IPS-NIHi7 (cell line): ENCODE measurements around the gene KDM2B.

ENCODE experiments used
- DNase-seq: peaks from one replicate; pipeline ENCODE4 v3.0.0; 2012; ENCODE audit warnings: mixed read lengths; ENCODE audit errors: extremely low spot score

The KDM2B gene

DNA sequence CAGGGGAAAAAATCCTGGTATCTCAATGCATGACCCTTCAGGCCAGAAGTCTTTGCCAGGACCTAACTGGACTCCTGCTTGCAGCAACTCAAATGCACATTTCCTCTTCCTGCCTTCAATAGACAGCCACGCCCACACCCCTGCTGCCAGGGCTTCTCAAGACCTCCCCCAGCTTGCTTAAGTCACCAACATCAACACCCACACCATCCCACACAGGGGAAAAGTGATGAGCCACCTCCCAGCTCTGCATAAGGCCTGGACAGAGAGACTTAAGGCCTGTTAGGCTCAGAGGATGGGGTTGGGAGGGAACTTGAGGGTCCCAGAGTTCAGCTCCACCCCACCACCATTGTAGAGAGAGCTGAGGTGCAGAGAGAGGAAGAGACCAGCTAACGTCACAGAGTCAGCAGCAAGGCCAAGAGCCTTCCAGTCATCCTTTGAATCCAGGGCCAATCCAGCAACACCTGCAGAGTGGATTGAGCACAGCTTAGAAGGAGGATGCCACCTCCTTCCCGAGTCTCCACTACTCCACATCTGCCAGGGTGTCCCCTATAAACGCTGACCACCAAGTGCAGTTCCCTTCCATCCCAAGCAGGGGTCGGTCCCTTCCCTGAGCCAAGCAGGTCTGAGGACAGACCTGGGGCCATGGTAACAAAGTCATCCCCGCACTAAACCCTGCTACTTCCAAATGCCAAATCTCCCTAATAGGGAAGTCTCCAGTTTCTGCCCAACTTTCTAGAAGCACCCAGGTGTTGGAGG is 50.0 kb downstream of the KDM2B start:
- peak; percentile 74 for DNase-seq

DNA sequence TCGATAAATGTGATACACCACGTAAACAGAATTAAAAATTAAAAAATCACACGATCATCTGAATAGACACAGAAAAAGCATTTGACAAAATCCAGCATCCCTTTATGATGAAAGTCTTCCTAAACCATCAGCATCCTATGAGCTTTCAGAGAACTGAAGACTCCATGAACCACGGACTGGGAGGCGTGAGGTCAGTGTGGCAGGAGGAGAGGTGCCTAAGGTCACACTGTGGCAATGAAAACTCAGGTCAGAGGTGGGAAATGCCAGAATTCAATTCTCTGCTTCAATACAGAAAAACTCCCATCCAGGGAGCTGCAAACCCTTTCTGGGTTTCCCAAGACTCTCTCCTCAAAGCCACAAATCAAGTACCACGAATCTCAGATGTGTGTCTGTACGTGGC is 51.6 kb downstream of the KDM2B start:
- DNase-seq, result no peak

DNA sequence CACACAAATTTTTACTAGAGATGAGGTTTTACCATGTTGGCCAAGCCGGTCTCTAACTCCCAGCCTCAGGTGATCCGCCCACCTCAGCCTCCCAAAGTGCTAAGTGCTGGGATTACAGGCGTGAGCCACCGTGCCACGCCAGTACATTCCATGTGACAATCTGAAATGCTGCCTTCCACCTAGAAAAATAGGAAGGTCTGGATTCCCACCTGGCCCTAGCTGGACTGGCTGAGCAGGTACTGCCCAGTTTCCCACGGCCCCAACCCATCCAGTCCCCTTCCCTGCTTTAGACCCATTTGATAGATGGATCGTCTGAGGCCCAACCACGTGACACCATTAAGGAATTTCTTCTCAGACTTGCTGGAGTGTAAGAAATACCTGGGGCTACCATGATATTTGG is 55.4 kb downstream of the KDM2B start:
- no peak for DNase-seq

DNA sequence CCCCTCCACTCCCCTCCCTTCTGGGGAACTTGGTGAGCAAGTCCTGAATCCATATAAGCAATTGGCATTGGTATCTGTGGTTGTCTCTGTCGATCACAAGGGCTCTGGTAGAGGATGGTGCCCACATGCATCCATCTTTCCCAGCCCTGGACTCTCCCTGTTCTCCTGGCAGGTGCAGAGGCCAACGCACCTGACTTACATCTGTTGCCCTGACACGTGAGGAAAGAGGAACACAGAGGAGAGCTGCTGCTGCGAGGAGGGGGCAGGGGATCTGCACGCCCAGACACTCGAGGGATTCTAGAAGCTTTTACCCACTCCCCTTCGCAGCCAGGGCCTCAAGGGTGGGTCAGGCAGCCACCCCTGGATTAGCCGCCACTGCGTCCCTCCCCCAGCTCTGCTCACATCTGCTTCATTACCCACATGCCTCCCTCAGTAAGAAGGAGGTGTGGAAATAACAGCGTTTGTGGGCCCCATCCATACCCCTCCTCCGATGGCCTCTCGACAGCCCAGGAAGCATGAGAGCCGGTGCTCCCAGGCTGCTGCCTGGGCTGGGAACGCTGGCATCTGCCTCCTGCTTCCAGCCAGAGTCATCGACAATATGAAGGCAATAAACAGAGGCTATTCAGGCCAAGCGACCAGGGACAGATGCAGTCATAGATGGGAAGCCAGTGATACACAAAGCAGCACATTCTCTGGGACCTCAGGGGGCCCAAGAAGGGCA is 56.5 kb downstream of the KDM2B start:
- DNase-seq, result no peak

DNA sequence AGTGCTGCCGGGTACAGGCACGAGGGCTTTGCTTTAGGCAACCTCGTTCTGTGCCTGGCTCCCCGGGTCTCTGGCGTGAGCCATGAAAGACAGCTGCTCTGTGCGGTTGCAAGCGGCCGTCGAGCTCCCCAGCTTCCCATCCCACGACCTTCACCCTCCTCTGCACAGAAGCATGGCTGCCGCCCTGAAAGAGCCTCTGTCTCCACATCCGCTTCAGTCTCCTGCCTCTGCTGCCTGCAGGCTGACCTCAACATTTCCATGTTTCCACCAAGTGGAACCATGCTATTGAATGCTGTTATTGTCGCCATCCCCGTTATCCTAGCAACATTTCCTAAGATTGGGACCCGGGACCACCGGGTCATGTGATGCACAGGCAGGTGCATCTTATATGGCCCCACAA is 57.1 kb downstream of the KDM2B start:
- DNase-seq, result no peak

DNA sequence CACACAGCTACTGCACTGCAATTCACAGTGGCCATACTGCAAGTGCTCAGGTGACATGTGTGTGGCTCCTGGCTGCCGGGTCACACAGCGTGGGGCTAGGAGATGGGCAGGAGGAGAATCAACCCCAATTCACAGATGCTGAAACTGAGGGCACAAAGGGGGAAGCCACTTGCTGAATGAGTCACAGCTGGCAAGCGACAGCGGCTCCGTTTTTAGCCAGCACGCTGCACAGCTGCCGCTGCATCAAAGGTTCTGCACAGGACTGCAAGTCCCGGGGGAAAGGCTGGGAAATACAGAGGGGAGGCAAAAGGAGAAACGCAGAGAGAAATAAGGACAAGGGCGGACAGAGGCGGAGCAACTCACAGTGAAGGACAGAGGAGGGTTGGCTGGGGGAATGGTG is 57.9 kb downstream of the KDM2B start:
- DNase-seq, result no peak

DNA sequence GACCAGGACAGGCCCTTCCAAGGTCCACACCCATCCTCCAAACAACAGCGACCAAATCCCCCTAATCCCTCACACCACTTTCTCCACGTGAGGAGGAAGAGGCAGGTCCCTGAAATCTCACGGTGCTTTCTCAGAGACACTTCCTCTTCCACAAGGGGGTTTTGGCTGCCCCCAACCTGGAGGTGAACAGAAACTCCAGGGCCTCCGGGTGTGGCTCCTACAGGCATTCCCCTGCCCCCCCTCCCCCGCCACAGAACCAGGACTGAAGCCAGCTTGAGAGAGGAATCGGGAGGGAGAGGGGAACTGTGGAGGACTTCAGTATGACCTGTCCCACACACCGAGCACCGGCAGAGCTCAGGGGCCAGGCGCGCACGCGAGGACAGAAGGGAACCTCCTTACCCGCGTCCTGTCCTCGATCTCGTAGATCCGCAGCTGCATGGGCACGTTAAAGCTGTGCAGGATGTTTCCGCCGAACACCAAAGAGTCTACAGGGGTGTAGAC is 60.2 kb downstream of the KDM2B start:
- no peak for DNase-seq

DNA sequence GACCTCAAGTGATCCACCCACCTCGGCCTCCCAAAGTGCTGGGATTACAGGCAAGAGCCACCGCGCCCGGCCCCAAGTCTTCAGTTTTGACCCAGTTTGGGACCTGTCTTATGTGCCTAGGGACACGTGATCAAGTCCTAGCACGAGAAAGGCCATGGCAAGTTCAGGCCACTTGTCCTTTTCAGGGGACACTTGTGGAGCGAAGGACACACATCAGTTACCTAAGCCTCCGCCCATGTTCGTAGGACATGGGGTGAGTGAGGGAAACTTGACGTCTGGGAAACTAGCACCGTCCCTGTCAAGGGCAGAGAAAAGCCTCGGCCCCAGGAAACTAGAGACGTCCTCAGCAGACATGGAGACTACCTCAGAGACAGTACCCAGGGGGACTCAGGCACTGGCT is 60.7 kb downstream of the KDM2B start:
- no peak for DNase-seq

DNA sequence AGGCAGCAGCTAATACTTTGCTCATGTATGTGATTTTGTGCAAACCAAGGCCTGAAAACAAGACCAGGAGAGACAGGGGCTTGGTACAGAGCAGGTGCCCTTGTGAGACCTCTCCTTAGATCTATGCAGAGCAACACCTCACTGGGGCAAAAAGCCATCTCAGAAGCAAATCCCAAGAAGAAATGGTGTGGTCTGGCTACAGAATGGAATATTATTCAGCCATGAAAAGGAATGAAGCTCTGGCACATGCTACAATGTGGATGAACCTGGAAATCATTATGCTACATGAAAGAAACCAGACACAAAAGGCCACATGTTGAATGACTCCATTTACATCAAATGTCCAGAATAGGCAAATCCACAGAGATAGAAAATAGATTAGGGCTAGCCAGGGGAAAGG is 61.6 kb downstream of the KDM2B start:
- no peak for DNase-seq

DNA sequence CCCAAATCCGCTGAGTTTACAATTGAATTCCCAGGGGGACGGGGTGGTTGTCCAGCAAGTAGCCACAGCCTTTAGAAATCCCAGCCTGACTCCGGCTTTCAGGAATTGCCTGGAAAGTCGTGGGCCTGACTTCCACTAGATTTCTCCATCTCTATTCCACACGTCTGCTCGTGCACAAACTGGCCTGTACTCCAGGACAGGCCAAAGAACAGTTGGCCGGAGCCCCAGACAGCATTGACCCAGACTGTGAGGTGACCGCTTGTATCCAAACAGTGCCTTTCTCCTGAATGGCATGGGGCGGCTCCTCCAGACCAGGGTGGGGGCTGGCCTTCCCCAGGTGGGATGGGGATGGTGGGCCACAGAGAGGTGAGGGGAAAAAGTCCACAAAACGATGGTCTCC is 62.2 kb downstream of the KDM2B start:
- no peak for DNase-seq

DNA sequence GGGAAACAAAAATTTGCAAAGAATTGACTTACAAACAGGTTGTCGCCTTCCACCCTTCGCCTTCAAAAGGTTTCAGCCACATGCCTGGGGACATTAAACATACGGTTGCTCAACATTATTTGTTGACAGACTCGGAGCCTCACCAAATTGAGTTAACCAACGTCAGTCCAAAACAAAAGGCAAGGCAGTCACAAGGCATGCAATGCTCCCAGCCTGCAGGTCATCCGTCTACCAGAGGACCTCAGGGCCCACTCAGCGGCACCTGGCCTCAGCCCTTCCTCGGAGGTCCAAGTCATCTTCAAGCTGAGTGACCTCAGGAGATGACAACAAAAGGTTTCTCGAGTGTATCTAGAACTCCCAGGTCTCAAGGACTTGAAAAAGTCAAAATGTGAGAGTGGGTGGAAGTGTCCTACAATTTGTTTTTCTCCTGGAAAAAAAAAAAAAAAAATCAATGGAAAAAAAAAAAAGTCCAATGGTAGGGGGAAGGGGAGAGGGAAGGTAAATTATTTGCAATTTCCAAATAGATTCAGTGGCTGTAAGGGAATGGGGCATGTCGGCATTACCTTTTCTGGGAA is 64.3 kb downstream of the KDM2B start:
- DNase-seq, result no peak

DNA sequence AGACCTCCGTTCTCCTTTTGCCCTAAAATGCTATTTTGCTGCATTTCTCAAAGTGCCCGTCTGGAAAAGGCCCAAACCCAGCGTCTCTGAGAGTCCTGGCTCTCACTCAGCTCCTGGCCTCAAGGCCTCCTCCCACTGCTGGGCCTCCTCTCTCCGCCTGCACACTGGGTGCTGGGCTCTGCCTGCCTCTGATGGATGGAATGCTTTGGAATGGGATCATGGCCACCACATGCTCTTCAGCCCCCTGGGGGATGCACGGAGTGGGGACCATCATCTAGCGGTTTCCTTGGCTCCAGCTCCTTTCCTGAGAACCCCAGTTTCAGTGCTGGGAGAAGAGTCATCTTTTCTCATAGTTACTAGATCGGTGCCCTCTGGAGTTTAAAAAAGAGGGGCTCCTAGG is 65.2 kb downstream of the KDM2B start:
- DNase-seq, result no peak

DNA sequence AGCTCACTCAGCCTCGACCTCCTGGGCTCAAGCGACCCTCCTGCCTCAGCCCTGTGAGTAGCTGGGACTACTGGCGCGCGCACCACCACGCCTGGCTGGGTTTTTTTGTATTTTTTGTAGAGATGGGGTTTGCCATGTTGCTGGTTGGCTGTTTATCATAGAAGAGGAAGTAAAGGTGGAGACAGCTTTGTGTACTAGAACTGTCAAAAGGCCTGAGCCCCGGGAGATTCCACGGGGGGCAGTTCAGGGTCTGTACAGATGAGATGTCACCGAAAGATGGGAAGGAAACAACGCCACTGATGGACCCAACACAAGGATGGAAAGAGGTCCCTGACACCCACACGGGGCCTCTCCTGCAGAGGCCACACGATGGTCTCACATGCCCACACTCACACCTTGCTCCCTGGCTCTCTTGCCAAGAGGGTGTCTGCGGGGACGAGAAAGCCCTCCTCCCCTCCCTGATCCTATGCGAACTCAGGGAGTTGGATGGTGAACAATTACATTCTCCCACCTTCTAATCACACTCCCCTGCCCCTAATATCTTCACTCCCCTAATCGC is 66.6 kb downstream of the KDM2B start:
- no peak for DNase-seq

DNA sequence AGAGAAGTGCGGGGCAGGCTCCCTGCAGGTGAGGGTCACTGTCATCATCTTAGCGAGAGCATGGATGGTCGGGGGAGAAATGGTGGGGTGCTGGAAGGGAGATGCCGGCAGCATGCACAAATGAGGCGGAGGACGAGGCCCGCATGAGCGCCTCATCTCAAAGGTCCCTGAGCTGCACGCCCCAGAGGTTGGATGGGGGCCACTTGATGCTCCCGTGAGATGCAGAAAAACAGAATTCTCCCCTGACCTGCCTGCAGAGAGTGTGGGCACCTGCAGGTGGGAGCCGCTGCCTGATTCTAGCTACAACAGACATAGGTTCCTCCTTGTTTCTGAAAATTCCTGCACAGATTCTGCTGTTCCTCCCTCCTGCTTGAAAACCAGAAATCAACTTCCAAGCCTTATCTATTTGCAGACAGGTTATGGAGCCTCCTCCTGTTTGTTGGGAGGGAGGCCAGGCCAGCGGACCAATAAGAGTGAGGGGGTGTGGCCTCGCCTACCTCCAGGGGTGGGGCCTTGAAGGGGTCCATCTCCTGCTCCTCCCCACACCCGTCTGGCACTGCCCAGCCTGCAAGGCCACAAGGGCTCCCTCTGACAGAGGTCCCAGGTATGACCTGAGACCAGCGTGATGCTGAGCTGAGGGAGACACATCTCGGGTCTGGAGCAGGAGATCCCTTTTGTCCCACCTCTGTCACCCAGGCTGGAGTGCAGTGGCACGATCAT is 67.2 kb downstream of the KDM2B start:
- DNase-seq, result peak; percentile 94

DNA sequence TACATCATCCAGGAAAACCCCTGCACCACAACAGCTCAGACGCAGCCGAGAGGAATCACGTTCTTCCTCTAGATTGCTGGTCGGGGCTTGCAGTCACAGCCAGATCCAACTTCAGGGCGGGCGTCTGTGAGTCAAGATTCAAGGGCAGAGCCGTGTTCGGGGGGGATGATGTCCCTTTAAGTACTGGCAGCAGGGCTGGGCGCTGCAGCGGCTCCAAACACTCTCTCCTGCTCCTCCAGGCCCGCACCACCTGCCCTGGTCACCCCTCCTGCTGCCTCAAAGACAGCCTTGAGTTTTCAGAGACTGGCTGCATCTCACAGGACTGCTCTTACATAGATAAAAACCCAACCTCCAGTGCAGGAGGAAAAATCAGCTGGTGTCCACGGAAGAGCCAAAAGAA is 68.3 kb downstream of the KDM2B start:
- DNase-seq, result no peak

DNA sequence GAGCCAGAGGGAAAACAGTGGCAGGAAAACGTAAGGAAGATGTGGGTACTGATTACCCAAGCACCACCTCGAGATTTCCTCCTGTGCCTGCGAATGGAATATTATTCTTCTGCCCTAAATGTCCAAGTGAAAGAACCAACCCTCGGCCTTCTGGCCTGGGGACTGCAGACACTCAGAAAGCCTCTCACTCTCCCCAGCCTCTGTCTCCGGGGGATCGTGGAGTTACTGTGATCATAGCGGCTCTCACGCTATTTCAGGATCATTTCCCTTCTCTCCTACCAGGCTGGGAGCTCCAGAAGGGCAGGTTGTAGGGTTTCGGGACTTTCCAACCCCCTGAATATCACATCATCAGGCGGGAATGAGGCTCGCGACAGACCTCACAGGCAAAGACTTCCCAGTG is 68.9 kb downstream of the KDM2B start:
- DNase-seq, result no peak

DNA sequence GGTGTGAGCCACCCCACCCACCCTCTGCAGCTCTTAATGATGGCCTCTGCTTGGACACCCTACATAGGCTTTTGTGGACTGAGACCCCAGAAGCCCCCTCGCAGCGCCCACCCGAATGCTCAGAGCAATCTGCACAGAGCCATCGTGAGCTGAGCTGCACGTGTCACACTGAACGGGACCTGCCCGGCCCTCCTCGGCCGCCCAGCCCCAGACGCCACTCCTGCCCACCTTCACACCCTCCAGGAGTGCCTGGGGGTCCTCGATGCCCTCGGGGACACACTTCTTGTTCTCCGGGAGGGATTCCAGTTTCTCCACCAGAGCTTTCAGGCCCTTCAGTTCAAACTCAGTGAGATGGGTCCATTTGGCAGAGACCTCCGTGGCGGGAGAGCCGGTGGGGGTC is 71.5 kb downstream of the KDM2B start:
- DNase-seq, result no peak

DNA sequence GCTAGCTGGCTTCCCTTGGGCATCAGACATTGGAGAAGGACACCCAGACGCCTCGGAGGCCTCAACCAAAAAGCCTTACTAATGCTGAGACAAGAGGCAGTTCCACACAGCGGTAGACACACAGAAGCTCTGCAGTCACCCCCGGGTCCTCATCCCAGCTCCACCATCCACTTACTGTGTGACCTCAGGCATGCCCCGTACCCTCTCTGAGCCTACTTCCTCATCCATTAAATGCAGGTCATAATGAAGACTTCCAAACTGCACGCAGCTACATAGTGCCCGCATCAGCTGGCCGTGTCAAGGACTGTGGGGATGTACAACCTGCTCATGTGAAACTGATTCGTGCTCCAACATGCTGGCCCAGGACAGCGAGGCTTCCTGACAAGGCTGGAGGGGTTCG is 72.3 kb downstream of the KDM2B start:
- DNase-seq, result no peak

DNA sequence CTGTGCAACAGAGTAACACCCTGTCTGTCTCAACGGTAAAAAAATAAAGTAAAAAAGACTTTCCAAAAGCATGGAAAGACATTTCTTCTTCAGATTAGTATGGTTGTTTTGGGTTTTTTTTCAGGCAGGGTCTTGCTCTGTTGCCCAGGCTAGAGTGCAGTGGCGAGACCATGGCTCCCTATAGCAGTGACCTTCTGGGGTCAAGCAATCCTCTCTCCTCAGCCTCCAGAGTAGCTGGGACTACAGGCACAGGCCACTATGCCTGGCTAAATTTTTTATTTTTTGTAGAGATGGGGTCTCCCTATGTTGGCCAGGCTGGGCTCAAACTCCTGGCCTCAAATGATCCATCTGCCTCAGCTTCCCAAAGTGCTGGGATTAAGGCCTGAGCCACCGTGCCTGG is 72.8 kb downstream of the KDM2B start:
- no peak for DNase-seq

DNA sequence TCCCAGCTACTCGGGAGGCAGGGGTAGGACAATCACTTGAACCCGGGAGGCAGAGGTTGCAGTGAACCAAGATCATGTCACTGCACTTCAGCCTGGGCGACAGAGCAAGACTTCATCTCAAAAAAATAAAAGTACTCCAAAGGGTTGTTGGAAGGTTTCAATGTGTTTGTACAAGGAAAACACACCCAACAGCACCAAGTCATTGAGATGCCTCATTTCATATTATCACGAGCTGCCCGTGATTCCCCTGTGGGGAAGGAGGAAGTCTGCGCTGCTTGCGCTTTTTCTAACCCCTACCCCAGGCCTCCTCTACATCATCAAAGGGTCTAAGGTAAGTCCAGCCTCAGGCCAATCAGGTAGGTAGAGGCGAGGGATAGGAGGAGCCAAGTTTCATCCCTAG is 73.6 kb downstream of the KDM2B start:
- DNase-seq, result no peak

DNA sequence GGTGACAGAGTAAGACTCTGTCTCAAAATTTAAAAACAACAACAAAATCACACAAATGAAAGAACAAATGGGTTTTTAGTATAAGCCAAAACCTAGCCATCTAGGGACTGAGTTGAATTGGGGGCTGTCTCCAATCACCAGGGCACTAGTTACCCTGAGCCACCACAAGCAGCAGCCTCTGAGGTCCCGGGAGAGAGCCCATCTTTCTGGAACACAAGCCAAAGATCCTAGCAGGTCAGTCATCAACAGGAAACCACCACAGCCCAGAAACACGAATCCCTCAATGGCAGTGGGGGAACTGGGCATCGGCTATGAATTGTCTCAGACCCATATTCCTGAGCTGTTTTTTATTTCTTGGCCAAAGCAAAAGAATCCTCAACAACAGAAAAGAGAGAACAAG is 75.3 kb downstream of the KDM2B start:
- DNase-seq, result no peak

DNA sequence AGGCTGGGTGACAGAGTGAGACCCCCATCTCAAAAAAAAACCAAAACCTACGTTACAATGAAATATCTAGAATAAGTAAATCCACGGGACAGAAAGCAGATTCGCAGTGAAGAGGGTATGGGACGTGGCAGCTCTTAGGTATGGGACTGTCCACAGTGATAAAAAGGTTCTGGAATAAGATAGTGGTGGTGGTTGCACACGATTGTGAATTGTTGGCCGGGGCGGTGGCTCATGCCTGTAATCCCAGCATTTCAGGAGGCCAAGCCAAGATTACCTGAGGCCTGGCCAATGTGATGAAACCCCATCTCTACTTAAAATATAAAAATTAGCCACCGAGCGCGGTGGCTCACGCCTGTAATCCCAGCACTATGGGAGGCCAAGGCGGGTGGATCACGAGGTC is 76.3 kb downstream of the KDM2B start:
- no peak for DNase-seq
